HepG2 (cell line): ENCODE measurements around the gene IKBKE. TPM values are rescaled to one million over a fixed set of nuclear protein-coding genes. Genes with fewer than 3 reads are reported as not detected.

Source experiments
- ATAC-seq: fragments of 200-7000 bp; cut with Tn5 transposase; 3 replicates; pipeline ENCODE4 v1.9.1; 2020; ENCODE audit warnings: mild to moderate bottlenecking, moderate library complexity
- BruUV-seq: library from RNA; stranded (reverse); fragments of 400-500 nt; replicated peaks from 2 replicates; lab custom pipeline; 2021; lab: Mats Ljungman, UMichigan
- CTCF ChIA-PET: fragments of 300-600 bp; formaldehyde crosslinking; extraction: SDS; loops from one replicate; lab custom pipeline; 2021; ENCODE audit warnings: low total read pairs, inconsistent platforms, low intra/inter-chr PET ratio; lab: Yijun Ruan, JAX
- POLR2A ChIA-PET: fragments of 350-600 bp; sonication (Branson Sonifier 250); formaldehyde crosslinking; loops from one replicate; lab custom pipeline; 2020; ENCODE audit warnings: antibody characterized with exemption, inconsistent platforms; lab: Yijun Ruan, JAX
- DNase-seq: peaks from one replicate; pipeline ENCODE4 v3.0.0-alpha.2; 2015; ENCODE audit warnings: low spot score
- FAIRE-seq: peaks from 3 replicates; lab custom pipeline; 2011; peaks lifted over from hg19 to GRCh38; lab: Jason Lieb, UNC
- H2AFZ ChIP-seq: one replicate; pipeline ENCODE4 v1.6.1; 2011; ENCODE audit warnings: low read length, inconsistent platforms
- H3K27ac ChIP-seq: fragments of 300-600 bp; 3 replicates; pipeline ENCODE4 v1.8.0; 2011; ENCODE audit warnings: mixed run types, mild to moderate bottlenecking, mixed read lengths, low read length, inconsistent platforms; ENCODE audit not compliant: insufficient read depth; ENCODE audit errors: extremely low read length
- H3K27me3 ChIP-seq, 2 experiments: fragments of 200-600 bp in 1 of 2; 2 replicates in 1 of 2; 3 replicates in 1 of 2; pipeline versions ENCODE4 v1.6.0 to v1.8.0; 2011; ENCODE audit warnings: low read length in 2 of 2, mild to moderate bottlenecking in 2 of 2, moderate library complexity in 2 of 2, inconsistent platforms in 1 of 2; ENCODE audit not compliant: insufficient read depth in 2 of 2, control insufficient read depth in 1 of 2
- H3K36me3 ChIP-seq, 2 experiments: fragments of 200-600 bp in 1 of 2; replicated peaks in 1 of 2; 2 replicates in 1 of 2; 3 replicates in 1 of 2; pipeline versions ENCODE4 v1.5.1 to v1.8.0; 2011; ENCODE audit warnings: low read length in 2 of 2, inconsistent platforms in 1 of 2; ENCODE audit not compliant: insufficient read depth in 2 of 2, control insufficient read depth in 1 of 2
- H3K4me1 ChIP-seq: 2 replicates; pipeline ENCODE4 v1.5.1; 2012; ENCODE audit warnings: low read length, inconsistent platforms; ENCODE audit not compliant: insufficient read depth
- H3K4me2 ChIP-seq: 2 replicates; pipeline ENCODE4 v1.6.0; 2011; ENCODE audit warnings: low read depth, low read length, inconsistent platforms
- H3K4me3 ChIP-seq, 3 experiments: fragments of 200-600 bp in 1 of 3; sonication (generic), shearing (Covaris generic) in 1 of 3; replicated peaks in 1 of 3; 2 replicates each; pipeline ENCODE4 v1.5.1; 2011 to 2016; ENCODE audit warnings: low read length in 3 of 3, inconsistent platforms in 2 of 3, low read depth in 2 of 3, mild to moderate bottlenecking in 2 of 3, control low read depth in 1 of 3, mixed read lengths in 1 of 3; ENCODE audit not compliant: insufficient read depth in 1 of 3
- H3K79me2 ChIP-seq: one replicate; pipeline ENCODE4 v1.6.1; 2011; ENCODE audit warnings: low read length, inconsistent platforms; ENCODE audit not compliant: insufficient read depth
- H3K9ac ChIP-seq: 2 replicates; pipeline ENCODE4 v1.6.0; 2011; ENCODE audit warnings: mild to moderate bottlenecking, low read depth, low read length, inconsistent platforms; ENCODE audit not compliant: insufficient read depth
- H3K9me3 ChIP-seq: 2 replicates; pipeline ENCODE4 v1.5.1; 2012; ENCODE audit warnings: mild to moderate bottlenecking, low read length
- H4K20me1 ChIP-seq: 2 replicates; pipeline ENCODE4 v1.6.0; 2011; ENCODE audit warnings: inconsistent platforms, mild to moderate bottlenecking, low read length, moderate library complexity; ENCODE audit not compliant: insufficient read depth
- ESRRA ChIP-seq: sonication (generic); formaldehyde crosslinking; IDR thresholded peaks from 2 replicates; pipeline ENCODE4 v1.5.1; 2020; ENCODE audit warnings: mild to moderate bottlenecking, low read depth, missing genetic modification reagents
- MTA1 ChIP-seq: sonication (generic); formaldehyde crosslinking; IDR thresholded peaks from 2 replicates; pipeline ENCODE4 v1.4.0; 2020; ENCODE audit warnings: missing genetic modification reagents, mild to moderate bottlenecking, borderline replicate concordance
- NR2F6 ChIP-seq, 2 experiments: IDR thresholded peaks; 2 replicates each; pipeline ENCODE4 v1.6.1; 2016; ENCODE audit warnings: antibody characterized with exemption in 1 of 2, mild to moderate bottlenecking in 1 of 2
- RARA ChIP-seq: IDR thresholded peaks from 2 replicates; pipeline ENCODE4 v1.6.1; 2016; ENCODE audit warnings: missing genetic modification reagents, missing compliant biosample characterization
- RBM39 ChIP-seq: fragments of 200-400 bp; formaldehyde crosslinking; IDR thresholded peaks from one replicate; pipeline ENCODE4 v1.6.1; 2018; ENCODE audit warnings: antibody characterized with exemption, mild to moderate bottlenecking, low read depth, low read length; ENCODE audit not compliant: poor library complexity, severe bottlenecking
- SALL1 ChIP-seq: sonication (generic); formaldehyde crosslinking; IDR thresholded peaks from 2 replicates; pipeline ENCODE4 v1.8.0; 2022; ENCODE audit warnings: mild to moderate bottlenecking, missing genetic modification reagents
- ZNF263 ChIP-seq: sonication (generic); formaldehyde crosslinking; IDR thresholded peaks from 2 replicates; pipeline ENCODE4 v1.4.0; 2020; ENCODE audit warnings: missing genetic modification reagents
- ZNF292 ChIP-seq: sonication (generic); formaldehyde crosslinking; IDR thresholded peaks from 2 replicates; pipeline ENCODE4 v1.8.1; 2022; ENCODE audit warnings: mild to moderate bottlenecking, low read depth, missing genetic modification reagents, borderline replicate concordance
- WGBS: methylation state at CpG from one replicate; pipeline ENCODE4 v1.1.6; 2017; ENCODE audit warnings: low lambda C conversion rate; 5-methylcytosine and 5-hydroxymethylcytosine counted together
- in situ Hi-C: cut with HindIII; loops from 2 replicates; pipeline ENCODE4 v1.10.0; 2017; ENCODE audit warnings: low pct_unique_long_range_greater_than_20kb; ENCODE audit not compliant: extremely low pct_ligation_motif_present
- intact Hi-C: fragments of 100-400 bp; cut with micrococcal nuclease; formaldehyde crosslinking; loops from one replicate; pipeline ENCODE4 v1.10.0; 2022; ENCODE audit not compliant: unreplicated experiment
- polyA plus RNA-seq, 8 experiments: library from polyadenylated mRNA; depleted of rRNA in 3 of 8; stranded (reverse) in 7 of 8; unstranded in 1 of 8; fragments of >200 nt; fragmentation: Illumina TruSeq in 4 of 8; extraction: Trizol in 4 of 8; gene quantifications; 2 replicates each; pipeline versions ENCODE4 v1.2.1 to v1.2.3, GENCODE V29; 2011 to 2016; ENCODE audit warnings: low read depth in 4 of 8, missing spikeins in 1 of 8, mixed read lengths in 1 of 8; ENCODE audit not compliant: insufficient read depth in 1 of 8
- total RNA-seq, 5 experiments: library from RNA; depleted of rRNA; stranded (reverse); fragments of >200 nt; fragmentation: Illumina TruSeq; extraction: Trizol; gene quantifications; 2 replicates each; pipeline ENCODE4 v1.2.3, GENCODE V29; 2016; ENCODE audit warnings: low read depth in 1 of 5
- TF ChIP-seq, protein P1 (sequence below): IDR thresholded peaks from 2 replicates; pipeline ENCODE4 v1.4.0; 2020; ENCODE audit warnings: mild to moderate bottlenecking, missing genetic modification reagents
- TF ChIP-seq, protein P2 (sequence below): sonication (generic); formaldehyde crosslinking; IDR thresholded peaks from 2 replicates; pipeline ENCODE4 v1.5.1; 2020; ENCODE audit warnings: mild to moderate bottlenecking, missing genetic modification reagents, borderline replicate concordance

The IKBKE gene
- total and polyA plus RNA-seq, 2 of the 13 experiments (the other 11 are each of a cell fraction or from before 2014, with no cell fraction given): 4.5 to 5.8 TPM

DNA sequence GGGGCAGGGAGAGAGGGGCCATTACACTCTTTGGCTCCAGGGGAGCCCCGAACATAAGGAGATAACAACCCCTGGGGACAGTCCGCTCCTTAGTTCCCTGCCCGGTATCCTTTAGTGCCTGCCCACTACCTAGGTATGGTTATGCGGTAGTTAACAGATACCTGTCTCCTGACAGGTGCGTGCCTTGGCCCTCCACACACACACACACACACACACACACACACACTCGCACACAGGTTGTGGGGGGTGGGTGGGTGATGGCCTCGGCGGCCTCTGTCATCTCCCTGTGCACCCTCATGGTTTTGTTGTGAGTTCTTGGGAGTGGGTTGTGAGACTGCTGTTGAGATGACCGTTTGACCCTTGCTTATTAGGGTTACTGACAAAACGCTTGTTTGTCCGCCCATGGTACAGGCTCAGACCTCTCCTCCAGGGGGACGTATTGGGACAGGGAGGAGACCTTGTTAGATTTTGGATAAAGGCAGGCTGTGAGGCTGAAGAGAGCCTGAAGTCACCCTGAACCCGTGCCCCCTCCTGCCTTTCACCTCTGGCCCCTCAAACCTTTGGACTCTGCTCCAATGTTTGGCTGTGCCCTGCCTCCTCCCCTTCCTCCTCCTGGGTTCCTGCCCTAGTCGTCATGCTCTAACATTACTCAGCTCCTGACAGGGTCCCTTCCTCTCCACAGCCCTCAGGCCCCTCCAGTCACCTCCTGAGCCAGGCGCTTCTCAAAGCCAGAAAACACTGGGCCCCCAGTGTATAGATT is 38.0 kb downstream of the IKBKE start:
- no peaks in the 10 kb centered on the region for H3K79me2 ChIP-seq
- peak; percentile 14 for DNase-seq
- POLR2A ChIA-PET: no interaction called here
- no peak overlapping the region for H2AFZ ChIP-seq
- no TSS peak for BruUV-seq
- WGBS: 5% methylated on average over 5 of the region's 15 CpGs
- H3K4me1 ChIP-seq: peaks cover 61% of the 10 kb centered on the region
- no peak overlapping the region for H3K27ac ChIP-seq
- in situ Hi-C loops (loop anchor here (5.0 kb wide), 1 partner anchor 34 kb away; no protein-coding TSS in a partner anchor), intact Hi-C loops (no loop called here)
- peak; percentile 16 for ATAC-seq
- FAIRE-seq: peak; percentile 40
- H3K4me2 ChIP-seq: peak overlapping the region; percentile 74
- peaks cover 0 to 13% of the 10 kb centered on the region in 2 experiments; a peak in 2 of 5 replicates for H3K27me3 ChIP-seq
- no peak overlapping the region for H3K9ac ChIP-seq
- H3K9me3 ChIP-seq: no peaks in the 10 kb centered on the region
- CTCF ChIA-PET: no interaction called here
- peak overlapping the region; percentile 46 to 68 (median 55); a peak in 5 of 6 replicates for H3K4me3 ChIP-seq
- no peaks in the 10 kb centered on the region for H4K20me1 ChIP-seq
- H3K36me3 ChIP-seq: no peaks in the 10 kb centered on the region
- TF ChIP-seq ESRRA (CRISPR knock-in tag) (peak; percentile 97), SALL1 (CRISPR knock-in tag) (peak; percentile 50; the same call in 1 of the 2 replicates), RBM39 (no peak), ZNF292 (CRISPR knock-in tag) (0 out of 2 replicates have a peak, but pooled peaks have one; percentile 31), NR2F6 (IDR thresholded peaks at IDR 0.05) (peak; percentile 66; the same call in 1 of the 2 replicates), NR2F6 (CRISPR knock-in tag; IDR thresholded peaks at IDR 0.05) (peak; percentile 68), RARA (CRISPR knock-in tag) (peak; percentile 48; the same call in 1 of the 2 replicates), MTA1 (CRISPR knock-in tag) (0 out of 2 replicates have a peak, but pooled peaks have one; percentile 25), ZNF263 (peak; percentile 86)
- TF ChIP-seq, protein P1, sequence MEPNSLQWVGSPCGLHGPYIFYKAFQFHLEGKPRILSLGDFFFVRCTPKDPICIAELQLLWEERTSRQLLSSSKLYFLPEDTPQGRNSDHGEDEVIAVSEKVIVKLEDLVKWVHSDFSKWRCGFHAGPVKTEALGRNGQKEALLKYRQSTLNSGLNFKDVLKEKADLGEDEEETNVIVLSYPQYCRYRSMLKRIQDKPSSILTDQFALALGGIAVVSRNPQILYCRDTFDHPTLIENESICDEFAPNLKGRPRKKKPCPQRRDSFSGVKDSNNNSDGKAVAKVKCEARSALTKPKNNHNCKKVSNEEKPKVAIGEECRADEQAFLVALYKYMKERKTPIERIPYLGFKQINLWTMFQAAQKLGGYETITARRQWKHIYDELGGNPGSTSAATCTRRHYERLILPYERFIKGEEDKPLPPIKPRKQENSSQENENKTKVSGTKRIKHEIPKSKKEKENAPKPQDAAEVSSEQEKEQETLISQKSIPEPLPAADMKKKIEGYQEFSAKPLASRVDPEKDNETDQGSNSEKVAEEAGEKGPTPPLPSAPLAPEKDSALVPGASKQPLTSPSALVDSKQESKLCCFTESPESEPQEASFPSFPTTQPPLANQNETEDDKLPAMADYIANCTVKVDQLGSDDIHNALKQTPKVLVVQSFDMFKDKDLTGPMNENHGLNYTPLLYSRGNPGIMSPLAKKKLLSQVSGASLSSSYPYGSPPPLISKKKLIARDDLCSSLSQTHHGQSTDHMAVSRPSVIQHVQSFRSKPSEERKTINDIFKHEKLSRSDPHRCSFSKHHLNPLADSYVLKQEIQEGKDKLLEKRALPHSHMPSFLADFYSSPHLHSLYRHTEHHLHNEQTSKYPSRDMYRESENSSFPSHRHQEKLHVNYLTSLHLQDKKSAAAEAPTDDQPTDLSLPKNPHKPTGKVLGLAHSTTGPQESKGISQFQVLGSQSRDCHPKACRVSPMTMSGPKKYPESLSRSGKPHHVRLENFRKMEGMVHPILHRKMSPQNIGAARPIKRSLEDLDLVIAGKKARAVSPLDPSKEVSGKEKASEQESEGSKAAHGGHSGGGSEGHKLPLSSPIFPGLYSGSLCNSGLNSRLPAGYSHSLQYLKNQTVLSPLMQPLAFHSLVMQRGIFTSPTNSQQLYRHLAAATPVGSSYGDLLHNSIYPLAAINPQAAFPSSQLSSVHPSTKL (CRISPR knock-in tag): 0 out of 2 replicates have a peak, but pooled peaks have one; percentile 22
- TF ChIP-seq, protein P2, sequence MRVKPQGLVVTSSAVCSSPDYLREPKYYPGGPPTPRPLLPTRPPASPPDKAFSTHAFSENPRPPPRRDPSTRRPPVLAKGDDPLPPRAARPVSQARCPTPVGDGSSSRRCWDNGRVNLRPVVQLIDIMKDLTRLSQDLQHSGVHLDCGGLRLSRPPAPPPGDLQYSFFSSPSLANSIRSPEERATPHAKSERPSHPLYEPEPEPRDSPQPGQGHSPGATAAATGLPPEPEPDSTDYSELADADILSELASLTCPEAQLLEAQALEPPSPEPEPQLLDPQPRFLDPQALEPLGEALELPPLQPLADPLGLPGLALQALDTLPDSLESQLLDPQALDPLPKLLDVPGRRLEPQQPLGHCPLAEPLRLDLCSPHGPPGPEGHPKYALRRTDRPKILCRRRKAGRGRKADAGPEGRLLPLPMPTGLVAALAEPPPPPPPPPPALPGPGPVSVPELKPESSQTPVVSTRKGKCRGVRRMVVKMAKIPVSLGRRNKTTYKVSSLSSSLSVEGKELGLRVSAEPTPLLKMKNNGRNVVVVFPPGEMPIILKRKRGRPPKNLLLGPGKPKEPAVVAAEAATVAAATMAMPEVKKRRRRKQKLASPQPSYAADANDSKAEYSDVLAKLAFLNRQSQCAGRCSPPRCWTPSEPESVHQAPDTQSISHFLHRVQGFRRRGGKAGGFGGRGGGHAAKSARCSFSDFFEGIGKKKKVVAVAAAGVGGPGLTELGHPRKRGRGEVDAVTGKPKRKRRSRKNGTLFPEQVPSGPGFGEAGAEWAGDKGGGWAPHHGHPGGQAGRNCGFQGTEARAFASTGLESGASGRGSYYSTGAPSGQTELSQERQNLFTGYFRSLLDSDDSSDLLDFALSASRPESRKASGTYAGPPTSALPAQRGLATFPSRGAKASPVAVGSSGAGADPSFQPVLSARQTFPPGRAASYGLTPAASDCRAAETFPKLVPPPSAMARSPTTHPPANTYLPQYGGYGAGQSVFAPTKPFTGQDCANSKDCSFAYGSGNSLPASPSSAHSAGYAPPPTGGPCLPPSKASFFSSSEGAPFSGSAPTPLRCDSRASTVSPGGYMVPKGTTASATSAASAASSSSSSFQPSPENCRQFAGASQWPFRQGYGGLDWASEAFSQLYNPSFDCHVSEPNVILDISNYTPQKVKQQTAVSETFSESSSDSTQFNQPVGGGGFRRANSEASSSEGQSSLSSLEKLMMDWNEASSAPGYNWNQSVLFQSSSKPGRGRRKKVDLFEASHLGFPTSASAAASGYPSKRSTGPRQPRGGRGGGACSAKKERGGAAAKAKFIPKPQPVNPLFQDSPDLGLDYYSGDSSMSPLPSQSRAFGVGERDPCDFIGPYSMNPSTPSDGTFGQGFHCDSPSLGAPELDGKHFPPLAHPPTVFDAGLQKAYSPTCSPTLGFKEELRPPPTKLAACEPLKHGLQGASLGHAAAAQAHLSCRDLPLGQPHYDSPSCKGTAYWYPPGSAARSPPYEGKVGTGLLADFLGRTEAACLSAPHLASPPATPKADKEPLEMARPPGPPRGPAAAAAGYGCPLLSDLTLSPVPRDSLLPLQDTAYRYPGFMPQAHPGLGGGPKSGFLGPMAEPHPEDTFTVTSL (CRISPR knock-in tag): 0 out of 2 replicates have a peak, but pooled peaks have one; percentile 29
